Upper lobe of left lung (tissue), 4 donors: ENCODE measurements around the gene APOL2.

ENCODE experiments used
- CTCF ChIP-seq, 6 experiments: fragments of 450-650 bp in 4 of 6; fragments of 200-600 bp in 2 of 6; sonication (generic) in 2 of 6; IDR thresholded peaks; one replicate each; pipeline ENCODE4 v1.5.1; 2016 to 2019; ENCODE audit warnings: antibody characterized with exemption in 6 of 6
- POLR2A ChIP-seq, 4 donors: fragments of 450-650 bp; IDR thresholded peaks; one replicate each; pipeline ENCODE4 v1.5.1; 2016 to 2017; ENCODE audit warnings: antibody characterized with exemption in 4 of 4, mild to moderate bottlenecking in 2 of 4

- TF ChIP-seq CTCF (IDR thresholded peaks at IDR 0.05) (no peak), POLR2A (IDR thresholded peaks at IDR 0.05) (no peak)
These were observed 20.4 kb upstream of the APOL2 start for GRCh38 chr22:36259615-36260300.
